ENCODE measurements around the gene ATP5ME.

The ATP5ME gene

DNA sequence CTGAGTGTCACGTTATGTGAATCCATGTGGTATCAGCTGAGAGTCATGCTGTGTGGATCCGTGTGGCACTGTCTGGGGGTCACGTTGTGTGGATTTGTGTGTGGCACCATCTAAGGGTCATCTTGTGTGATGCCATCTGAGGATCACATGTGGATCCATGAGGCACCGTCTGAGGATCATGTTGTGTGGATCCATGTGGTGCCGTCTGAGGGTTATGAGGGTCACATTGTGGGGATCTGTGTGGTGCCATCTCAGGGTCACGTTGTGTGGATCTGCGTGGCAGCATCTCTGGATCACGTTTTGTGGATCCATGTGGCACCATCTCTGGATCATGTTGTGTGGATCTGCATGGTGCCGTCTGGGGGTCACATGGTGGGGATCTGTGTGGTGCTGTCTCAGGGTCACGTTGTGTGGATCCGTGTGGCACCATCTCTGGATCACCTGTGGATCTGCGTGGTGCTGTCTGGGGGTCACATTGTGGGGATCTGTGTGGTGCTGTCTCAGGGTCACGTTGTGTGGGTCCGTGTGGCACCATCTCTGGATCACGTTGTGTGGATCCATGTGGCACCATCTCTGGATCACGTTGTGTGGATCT lies 41.8 kb downstream of the ATP5ME start:
- DNase-seq: no peak

DNA sequence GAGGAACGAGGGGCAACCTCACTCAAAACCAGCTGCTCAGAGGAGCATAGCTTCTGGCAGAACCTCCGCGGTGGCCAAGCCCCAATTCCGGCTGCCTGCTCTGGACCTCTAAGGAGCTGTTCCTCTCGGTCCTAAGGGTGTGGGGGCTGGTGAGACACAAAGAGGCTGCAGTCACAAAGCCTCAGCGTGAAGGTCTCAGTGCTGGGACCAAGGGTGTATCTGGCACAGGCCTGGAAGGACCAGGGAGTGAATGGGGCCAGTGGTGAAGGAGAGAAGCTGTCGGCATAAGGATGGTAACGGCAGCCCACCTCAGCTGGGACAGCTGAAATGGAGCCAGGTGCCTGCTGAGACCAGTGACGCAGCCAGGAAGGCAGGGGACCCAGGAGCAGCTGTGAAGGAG lies 43.4 kb downstream of the ATP5ME start:
- DNase-seq: no peak

DNA sequence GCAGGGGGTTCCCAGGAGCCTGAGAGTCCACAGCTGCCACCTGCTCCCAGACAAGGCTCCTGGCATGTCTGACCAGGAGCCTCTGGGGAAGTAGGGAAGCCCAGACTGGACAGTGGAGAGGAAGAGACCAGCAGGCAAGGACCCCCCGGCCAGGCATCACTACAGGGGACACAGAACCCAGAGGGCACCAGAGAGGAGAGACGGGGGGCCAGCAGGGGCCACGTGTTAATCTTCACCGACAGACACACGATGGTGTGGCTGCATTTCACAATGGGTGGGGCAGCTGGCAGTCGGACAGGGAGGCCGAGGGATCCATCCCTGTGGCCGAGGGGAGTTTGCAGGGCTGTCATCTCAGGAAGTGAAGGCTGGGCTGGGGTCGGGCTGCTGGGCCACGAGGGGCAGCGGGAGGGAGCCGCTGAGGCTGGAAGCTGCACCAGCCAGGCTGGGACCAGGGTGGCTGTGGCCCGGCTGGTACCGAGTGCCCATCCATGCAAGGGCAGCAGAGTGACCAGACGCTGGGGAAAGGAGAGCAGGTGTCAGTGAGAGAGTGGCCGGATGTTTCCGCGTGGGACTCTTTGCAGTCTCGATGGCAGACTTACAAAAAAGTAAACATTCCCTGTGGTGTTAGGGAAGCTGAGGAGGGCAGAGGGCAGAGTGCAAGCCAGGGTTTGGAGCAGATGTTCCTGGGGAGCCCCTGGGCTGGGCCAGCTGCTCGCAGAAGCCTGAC lies 44.0 kb downstream of the ATP5ME start:
- no peak for DNase-seq

DNA sequence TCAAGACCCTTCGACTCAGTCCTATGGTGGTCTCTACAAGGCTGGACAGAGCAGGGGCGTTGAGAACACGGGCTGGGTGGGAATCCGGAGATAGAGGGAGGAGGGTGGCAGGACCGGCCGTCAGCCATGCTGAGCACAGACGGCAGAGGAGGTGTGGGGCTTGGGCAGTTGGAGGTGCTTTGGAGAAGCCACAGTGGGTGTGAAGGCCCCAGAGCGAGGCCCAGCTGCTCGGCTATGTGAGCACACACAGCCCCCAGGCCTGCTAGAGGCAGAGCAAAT lies 44.5 kb downstream of the ATP5ME start:
- DNase-seq: no peak

DNA sequence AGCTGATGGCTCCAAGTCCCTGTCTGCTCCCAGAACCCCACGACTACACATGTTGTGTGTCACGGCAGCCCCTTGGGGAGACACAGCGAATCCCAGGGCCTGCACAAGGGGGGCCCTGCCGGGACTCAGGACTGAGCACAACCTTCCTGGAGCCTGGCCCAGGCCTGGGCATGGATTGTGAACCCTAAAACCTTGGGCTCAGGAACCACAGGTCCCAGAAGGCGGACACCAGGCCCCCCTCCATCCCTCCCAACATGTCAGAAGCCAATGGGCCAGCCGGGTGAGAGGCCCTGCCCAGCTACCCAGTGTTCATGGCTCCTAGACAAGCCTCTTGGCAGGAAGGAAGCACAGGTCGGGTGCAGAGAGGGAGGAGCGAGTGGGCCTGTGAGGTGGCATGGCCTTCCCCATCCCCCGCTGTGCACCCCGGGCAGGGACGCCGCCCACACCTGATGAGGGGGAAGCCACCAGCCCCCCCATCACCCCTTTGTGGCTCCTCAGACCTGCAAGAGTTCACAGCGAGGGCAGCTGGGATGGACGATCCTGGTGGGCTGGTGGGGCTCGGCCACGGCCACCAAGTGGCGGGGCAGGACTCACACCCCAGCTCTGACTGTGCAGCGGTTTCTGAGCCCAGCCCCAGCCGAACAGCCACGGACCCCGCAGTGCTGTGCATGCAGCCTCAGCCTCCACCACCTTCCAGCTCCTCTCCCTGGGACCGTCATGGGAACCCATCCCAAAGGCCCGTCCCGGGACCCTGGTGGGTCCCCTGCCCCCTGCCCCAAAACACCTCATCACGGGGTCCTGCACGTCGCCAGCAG lies 45.0 kb downstream of the ATP5ME start:
- DNase-seq: no peak

DNA sequence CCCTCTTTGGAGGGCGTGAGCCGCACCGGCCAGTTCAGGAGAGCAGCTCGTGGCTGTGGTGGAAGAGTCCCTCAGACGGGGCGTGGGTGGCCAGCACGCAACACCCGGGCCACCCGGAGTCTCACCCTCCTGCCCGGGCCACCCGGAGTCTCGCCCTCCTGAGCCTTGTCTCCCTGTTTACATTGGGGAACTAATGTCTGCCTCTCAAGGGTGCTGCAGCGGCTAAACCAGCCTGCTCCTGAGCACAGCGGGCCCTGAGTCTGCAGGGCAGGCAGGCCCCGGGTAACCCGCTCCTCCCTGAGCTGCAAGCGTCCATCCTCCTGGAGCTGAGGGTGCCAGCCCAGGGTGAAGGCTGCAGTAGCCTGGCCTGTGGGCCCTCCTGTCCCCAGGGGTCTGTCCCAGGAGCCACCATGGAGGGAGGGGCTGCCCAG lies 45.8 kb downstream of the ATP5ME start:
- no peak for DNase-seq

DNA sequence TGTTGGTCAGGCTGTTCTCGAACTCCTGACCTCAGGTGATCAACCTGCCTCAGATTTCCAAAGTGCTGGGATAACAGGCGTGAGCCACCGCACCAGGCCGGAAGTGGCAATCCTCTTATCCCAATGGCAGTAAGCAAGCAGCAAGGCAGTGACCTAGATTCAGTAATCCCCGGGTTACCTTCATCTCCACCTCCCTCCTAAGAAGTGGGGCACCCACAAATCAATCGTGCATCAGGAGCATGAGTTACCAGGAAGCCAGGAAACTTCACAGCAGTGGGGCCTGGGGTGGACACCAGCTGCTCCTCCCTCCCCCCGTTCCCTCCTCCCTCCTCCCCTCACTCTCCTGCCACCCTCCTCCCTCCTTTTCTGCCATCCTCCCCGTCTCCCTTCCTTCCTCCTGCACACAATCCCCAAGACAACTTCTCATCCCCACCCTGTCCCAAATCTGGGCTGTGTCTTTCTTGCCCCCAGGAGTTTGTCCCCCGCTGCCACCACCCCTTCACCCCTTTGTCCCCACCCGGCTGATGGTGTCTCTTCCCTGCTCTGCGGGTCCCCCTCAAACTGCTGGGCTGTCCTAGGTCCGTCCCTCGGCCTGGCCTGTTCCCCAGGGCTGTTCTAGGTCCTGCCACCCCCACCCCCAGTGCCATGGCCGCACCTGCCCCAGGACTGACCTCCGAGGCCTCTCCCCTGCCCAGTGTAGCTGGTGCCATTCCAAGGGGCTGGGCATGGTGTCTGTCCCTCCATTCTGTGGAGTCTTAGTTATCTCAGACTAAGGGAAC lies 46.5 kb downstream of the ATP5ME start:
- no peak for DNase-seq

DNA sequence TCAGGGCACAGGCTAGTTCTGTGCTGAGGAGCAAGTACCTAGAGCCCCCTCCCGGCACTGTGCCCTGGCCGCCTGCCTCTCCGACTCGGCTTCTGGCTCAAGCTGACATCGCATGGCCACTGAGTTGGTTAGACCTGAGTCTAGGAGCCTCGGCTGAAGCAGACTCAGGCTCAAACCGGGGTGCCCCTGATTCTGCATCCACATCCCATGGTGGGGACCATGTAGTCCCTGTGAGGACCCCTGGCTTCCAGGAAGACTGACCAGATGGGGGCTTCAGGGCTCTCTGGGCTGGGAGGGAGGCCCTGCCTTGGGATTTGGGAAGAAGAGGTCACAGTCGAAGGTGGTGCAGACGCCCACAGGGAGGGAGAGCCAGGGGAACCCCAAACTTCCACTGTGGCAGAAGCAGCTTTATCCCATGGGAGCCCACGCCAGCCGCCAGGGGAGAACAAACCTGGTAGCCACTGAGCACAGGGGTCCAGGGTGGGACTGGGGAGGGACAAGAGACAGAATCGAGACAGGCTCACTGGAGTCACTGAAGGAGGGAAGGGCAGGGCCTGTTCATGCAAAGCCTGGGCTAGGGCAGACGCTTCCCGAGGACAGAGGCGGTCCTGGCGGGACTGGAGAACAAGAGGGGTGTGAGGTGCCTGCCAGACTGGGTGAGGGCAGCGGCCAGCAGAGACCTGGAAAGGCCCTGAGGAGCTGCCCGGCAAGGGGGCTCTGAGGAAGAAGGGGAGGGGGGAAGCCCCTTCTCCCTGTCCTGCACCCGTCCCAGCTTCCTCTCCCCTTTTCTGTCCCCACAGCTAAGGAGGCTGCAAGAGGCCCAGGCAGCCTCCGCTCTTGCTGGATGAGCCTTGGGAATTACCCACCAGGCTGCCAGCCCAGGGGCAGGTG lies 47.6 kb downstream of the ATP5ME start:
- DNase-seq: no peak

DNA sequence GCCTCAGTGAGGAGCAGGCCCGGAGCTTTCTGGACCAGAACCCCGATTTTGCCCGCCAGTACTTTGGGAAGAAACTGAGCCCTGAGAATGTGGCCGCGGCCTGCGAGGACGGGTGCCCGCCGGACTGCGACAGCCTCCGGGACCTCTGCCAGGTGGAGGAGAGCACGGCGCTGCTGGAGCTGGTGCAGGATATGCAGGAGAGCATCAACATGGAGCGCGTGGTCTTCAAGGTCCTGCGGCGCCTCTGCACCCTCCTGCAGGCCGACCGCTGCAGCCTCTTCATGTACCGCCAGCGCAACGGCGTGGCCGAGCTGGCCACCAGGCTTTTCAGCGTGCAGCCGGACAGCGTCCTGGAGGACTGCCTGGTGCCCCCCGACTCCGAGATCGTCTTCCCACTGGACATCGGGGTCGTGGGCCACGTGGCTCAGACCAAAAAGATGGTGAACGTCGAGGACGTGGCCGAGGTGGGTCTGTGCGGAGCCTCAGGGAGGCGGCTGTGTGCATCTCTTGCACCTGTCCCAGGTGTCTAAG lies 48.4 kb downstream of the ATP5ME start:
- DNase-seq: no peak

DNA sequence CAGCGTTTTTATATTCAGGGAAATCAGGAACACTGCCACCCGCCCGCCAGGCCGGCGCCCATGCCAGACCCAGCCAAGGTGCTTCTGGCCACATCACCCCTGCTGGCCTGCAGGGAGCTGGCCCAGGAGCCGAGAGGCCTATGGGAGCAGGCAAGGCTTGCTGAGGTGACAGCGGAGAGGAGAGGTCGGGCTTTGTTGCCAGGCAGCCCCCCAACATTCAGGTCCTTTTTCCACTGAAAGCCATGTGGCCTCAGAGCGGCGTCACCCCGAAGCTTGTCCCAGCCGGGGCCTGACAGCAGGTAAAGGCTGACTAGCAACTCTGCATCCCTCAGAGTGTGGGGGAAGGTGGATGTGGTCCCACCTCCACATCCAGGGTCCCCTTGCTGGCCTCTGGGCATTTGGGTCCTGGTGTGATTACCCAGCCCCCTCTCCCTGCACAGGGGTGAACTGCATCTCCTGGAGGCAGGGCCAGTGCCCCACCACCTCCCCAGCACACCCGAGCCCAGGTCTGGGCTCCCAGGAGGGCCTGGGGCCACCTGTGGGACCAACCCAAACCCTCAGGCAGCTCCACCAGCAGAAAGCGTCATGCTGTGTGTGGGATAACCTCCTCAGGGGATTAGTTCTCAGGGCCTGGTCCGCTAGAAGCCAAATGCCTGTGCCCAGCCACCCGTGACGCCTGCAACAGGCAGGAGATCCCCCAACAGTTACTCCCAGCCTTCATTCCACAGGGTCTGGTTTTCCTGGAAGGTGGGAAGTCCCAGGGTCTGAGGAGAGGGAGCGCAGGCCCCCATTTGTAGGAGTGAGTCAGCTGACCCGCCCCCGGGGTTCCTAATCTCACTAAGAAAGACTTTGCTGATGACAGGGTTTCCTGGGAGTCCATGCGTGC lies 49.1 kb downstream of the ATP5ME start, which contains the start of gene PDE6B:
Gene PDE6B (plus strand): TSS at position 869 of the 886 bp plus-strand sequence. CDS start 54 bp downstream, outside the sequence.
- DNase-seq: no peak

DNA sequence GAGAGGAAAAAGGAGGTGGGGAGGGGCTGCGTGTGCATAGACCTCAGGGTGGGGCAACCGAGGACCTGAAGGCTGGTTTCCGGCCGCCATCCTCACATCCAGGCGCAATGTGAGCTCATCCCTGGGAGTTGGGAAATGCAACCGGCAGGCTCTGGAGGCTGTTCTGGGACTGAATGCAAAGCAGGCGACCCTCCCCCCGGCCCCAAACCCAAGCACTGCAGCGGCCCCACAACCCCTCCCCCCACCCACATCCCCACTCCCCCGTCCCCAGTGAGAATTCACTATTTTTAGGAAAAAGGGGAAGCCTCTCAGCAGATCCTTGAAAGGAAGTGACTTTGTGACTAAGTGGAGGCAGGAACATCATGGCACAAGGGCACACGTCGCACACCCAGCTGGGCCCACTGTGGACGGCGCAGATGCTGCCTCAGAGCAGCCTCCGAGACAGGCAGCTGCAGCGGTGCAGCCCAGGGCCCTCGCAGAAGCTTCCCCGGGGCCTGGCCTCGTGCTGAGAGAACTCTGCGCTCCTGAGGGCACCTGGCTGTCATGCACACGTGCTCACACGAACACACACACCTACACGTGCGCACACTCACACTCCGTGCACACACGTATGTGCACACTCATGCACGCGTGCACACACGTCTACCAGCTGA lies 50.0 kb downstream of the ATP5ME start:
- DNase-seq: no peak

DNA sequence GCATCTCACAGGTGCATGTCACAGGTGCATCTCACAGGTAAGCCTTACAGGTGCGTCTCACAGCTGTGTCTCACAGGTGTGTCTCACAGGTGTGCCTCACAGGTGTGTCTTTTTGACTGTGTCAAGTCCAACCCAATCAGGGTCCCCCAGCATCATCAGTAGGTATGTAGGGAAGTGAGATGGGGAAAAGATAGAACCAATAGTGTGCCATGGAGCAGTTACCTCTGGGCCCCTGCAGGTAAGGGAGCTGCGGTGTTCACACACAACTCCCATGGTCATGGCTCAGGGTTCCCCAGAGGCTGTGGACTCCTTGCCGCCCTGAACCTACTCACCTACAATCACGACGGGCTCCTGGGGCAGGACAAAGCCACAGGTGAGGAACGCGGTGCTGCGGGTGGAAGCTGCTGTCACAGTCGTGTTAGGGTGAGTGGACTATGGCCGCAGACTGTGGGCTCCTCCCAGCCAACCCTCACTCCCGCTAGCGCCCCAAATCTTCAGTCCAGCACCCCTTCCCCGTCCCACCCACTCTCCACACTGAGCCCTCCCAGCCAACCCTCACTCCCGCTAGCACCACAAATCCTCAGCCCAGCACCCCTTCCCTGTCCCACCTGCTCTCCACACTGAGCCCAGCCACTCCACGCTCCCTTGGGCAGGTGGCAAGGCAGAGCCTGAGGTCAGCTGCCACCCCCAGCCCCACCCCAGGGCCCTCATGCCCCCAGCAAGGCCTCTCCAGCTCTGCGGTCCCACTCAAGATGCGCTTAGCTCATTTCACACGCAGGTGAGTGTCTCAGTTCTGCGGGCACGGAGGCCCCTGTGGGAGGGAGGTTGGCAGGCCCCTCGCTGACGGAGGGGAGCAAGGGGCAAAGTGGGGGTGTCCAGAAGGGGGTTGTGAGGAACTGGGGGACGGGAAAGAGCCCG lies 50.8 kb downstream of the ATP5ME start:
- no peak for DNase-seq
